ENCODE data around the gene C3orf52.

DNA sequence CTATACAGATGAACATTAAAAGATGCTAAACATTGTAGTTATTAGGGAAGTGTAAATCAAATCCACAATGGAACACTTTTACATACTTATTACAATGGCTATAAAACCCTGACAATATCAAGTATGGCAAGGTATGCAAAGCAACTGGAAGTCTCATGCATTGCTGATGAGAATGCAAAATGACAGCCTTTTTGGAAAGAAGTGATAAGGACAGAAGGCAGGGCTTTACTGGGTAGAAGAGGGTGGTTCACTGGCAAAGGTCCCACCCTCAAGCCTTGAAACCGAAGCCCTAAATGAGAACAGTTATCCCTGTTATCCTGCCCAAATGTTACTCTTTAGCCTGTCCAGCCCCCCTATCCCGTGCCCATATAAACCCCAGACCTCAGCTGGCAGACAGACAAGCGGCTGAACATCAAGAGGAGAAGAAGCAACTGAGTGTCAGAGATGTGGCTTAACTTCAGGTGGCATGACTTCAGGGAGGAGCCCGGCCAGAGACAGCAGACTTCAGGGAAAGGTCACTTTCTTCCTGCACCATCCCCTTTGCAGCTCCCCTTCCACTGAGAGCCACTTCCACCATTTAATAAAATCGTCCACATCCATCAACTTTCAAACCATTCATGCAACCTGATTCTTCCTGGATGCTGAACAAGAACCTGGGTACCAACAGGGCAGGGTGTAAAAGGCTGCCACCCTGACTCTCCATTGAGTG is 47.6 kb downstream of the C3orf52 start:
- TF ChIP-seq, protein P1, sequence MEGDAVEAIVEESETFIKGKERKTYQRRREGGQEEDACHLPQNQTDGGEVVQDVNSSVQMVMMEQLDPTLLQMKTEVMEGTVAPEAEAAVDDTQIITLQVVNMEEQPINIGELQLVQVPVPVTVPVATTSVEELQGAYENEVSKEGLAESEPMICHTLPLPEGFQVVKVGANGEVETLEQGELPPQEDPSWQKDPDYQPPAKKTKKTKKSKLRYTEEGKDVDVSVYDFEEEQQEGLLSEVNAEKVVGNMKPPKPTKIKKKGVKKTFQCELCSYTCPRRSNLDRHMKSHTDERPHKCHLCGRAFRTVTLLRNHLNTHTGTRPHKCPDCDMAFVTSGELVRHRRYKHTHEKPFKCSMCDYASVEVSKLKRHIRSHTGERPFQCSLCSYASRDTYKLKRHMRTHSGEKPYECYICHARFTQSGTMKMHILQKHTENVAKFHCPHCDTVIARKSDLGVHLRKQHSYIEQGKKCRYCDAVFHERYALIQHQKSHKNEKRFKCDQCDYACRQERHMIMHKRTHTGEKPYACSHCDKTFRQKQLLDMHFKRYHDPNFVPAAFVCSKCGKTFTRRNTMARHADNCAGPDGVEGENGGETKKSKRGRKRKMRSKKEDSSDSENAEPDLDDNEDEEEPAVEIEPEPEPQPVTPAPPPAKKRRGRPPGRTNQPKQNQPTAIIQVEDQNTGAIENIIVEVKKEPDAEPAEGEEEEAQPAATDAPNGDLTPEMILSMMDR (conservative IDR thresholded peaks at IDR 0.05 in 1 of 2, IDR thresholded peaks at IDR 0.05 in 1 of 2; ENCODE audit: extremely low read depth in 1 of 2, insufficient read depth in 1 of 2, low read depth in 1 of 2, low read length in 2 of 2) = no peak
- no peak for TF ChIP-seq EZH2 (IDR thresholded peaks at IDR 0.05; ENCODE audit: borderline replicate concordance, low read length)
